Vagina (tissue), 2 donors: ENCODE measurements around the gene TUBA3C. TPM values are rescaled to one million over a fixed set of nuclear protein-coding genes. Genes with fewer than 3 reads are reported as not detected.

Experiments
- DNase-seq, 2 donors: peaks; one replicate each; pipeline ENCODE4 v3.0.0-alpha.2; 2017; ENCODE audit errors: extremely low spot score in 2 of 2
- H3K27ac ChIP-seq: fragments of 200-600 bp; sonication (generic); one replicate; pipeline ENCODE4 v1.5.1; 2019
- H3K27me3 ChIP-seq: fragments of 200-600 bp; sonication (generic); one replicate; pipeline ENCODE4 v1.5.1; 2019
- H3K36me3 ChIP-seq, 2 donors: fragments of 200-600 bp; sonication (generic); one replicate each; pipeline ENCODE4 v1.5.1; 2017 to 2019
- H3K4me1 ChIP-seq: fragments of 200-600 bp; sonication (generic); one replicate; pipeline ENCODE4 v1.5.1; 2019
- H3K4me3 ChIP-seq, 2 donors: fragments of 200-600 bp; sonication (generic); 1 replicate in 1 of 2; 2 replicates in 1 of 2; pipeline ENCODE4 v1.5.1; 2016 to 2019
- H3K9me3 ChIP-seq: fragments of 200-600 bp; sonication (generic); one replicate; pipeline ENCODE4 v1.5.1; 2019
- CTCF ChIP-seq, 3 experiments: fragments of 450-650 bp in 2 of 3; fragments of 200-600 bp in 1 of 3; sonication (generic) in 1 of 3; IDR thresholded peaks; one replicate each; pipeline ENCODE4 v1.5.1; 2017 to 2019; ENCODE audit warnings: antibody characterized with exemption in 3 of 3, mild to moderate bottlenecking in 2 of 3, moderate library complexity in 2 of 3
- POLR2A ChIP-seq, 2 donors: fragments of 450-650 bp; IDR thresholded peaks; one replicate each; pipeline ENCODE4 v1.6.1; 2017; ENCODE audit warnings: antibody characterized with exemption in 2 of 2, mild to moderate bottlenecking in 2 of 2, moderate library complexity in 2 of 2
- POLR2AphosphoS5 ChIP-seq, 2 donors: sonication (generic); formaldehyde crosslinking; IDR thresholded peaks; one replicate each; pipeline ENCODE4 v1.9.0; 2017; ENCODE audit warnings: antibody characterized with exemption in 2 of 2, mild to moderate bottlenecking in 2 of 2, low read depth in 1 of 2; ENCODE audit not compliant: insufficient read depth in 1 of 2
- intact Hi-C: fragments of 100-400 bp; cut with DNase I; formaldehyde crosslinking; loops from one replicate; pipeline ENCODE4 v1.15.1; 2023
- total RNA-seq: library from RNA; depleted of rRNA; stranded (reverse); fragments of >200 nt; gene quantifications from one replicate; pipeline ENCODE4 v1.2.3, GENCODE V29; 2016

Gene TUBA3C
- total RNA-seq, 1 donor from 2014 or later = not detected

GRCh38 chr13:19152403-19152802 is 29.2 kb downstream of the TUBA3C start:
- H3K9me3 ChIP-seq = no peaks in the 10 kb centered on the region
- intact Hi-C loops = no loop called here
- no peak for DNase-seq
- no peaks in the 10 kb centered on the region for H3K27me3 ChIP-seq
- no peaks in the 10 kb centered on the region for H3K36me3 ChIP-seq
- no peak overlapping the region for H3K27ac ChIP-seq
- H3K4me1 ChIP-seq = no peaks in the 10 kb centered on the region
- TF ChIP-seq POLR2AphosphoS5 (IDR thresholded peaks at IDR 0.05; ENCODE audit: insufficient read depth in 1 of 2, low read depth in 1 of 2) = no peak
- no peak for TF ChIP-seq CTCF (IDR thresholded peaks at IDR 0.05)
- TF ChIP-seq POLR2A (IDR thresholded peaks at IDR 0.05) = no peak
- H3K4me3 ChIP-seq = no peak overlapping the region

- TF ChIP-seq POLR2AphosphoS5 (IDR thresholded peaks at IDR 0.05; ENCODE audit: insufficient read depth in 1 of 2, low read depth in 1 of 2) (no peak), POLR2A (IDR thresholded peaks at IDR 0.05) (no peak), CTCF (IDR thresholded peaks at IDR 0.05) (no peak)
- Histone ChIP-seq H3K4me3 (no peak overlapping the region), H3K4me1 (no peaks in the 10 kb centered on the region), H3K27ac (no peak overlapping the region), H3K36me3 (no peaks in the 10 kb centered on the region), H3K9me3 (no peaks in the 10 kb centered on the region), H3K27me3 (no peaks in the 10 kb centered on the region)
- intact Hi-C loops = no loop called here
- DNase-seq = no peak
These were observed 29.9 kb downstream of the TUBA3C start for GRCh38 chr13:19151581-19152263.

- peak in 1 of 2 donors; percentile 60 for DNase-seq
- Histone ChIP-seq H3K27me3 (no peaks in the 10 kb centered on the region), H3K4me1 (no peaks in the 10 kb centered on the region), H3K4me3 (no peak overlapping the region), H3K9me3 (no peaks in the 10 kb centered on the region), H3K27ac (no peak overlapping the region), H3K36me3 (no peaks in the 10 kb centered on the region)
- no peak for TF ChIP-seq CTCF (IDR thresholded peaks at IDR 0.05)
- no peak for TF ChIP-seq POLR2AphosphoS5 (IDR thresholded peaks at IDR 0.05; ENCODE audit: insufficient read depth in 1 of 2, low read depth in 1 of 2)
- no peak for TF ChIP-seq POLR2A (IDR thresholded peaks at IDR 0.05)
- intact Hi-C loops = no loop called here
These were observed 30.9 kb downstream of the TUBA3C start for GRCh38 chr13:19150712-19151228.

GRCh38 chr13:19150226-19150625 is 31.4 kb downstream of the TUBA3C start:
- no peak overlapping the region for H3K4me3 ChIP-seq
- H3K9me3 ChIP-seq = no peaks in the 10 kb centered on the region
- no peak for TF ChIP-seq CTCF (IDR thresholded peaks at IDR 0.05)
- no peak for TF ChIP-seq POLR2A (IDR thresholded peaks at IDR 0.05)
- TF ChIP-seq POLR2AphosphoS5 (IDR thresholded peaks at IDR 0.05; ENCODE audit: insufficient read depth in 1 of 2, low read depth in 1 of 2) = no peak
- H3K27me3 ChIP-seq = no peaks in the 10 kb centered on the region
- intact Hi-C loops = no loop called here
- no peak for DNase-seq
- no peaks in the 10 kb centered on the region for H3K4me1 ChIP-seq
- no peak overlapping the region for H3K27ac ChIP-seq
- no peaks in the 10 kb centered on the region for H3K36me3 ChIP-seq

GRCh38 chr13:19148561-19148960 is 33.1 kb downstream of the TUBA3C start:
- TF ChIP-seq CTCF (IDR thresholded peaks at IDR 0.05) (no peak), POLR2A (IDR thresholded peaks at IDR 0.05) (no peak), POLR2AphosphoS5 (IDR thresholded peaks at IDR 0.05; ENCODE audit: insufficient read depth in 1 of 2, low read depth in 1 of 2) (no peak)
- intact Hi-C loops = no loop called here
- Histone ChIP-seq H3K36me3 (no peaks in the 10 kb centered on the region), H3K4me3 (no peak overlapping the region), H3K27ac (no peak overlapping the region), H3K4me1 (no peaks in the 10 kb centered on the region), H3K9me3 (no peaks in the 10 kb centered on the region), H3K27me3 (no peaks in the 10 kb centered on the region)
- DNase-seq = no peak
